HepG2 (cell line): Measurements from ENCODE around the gene EPHA4. TPM values are rescaled to one million over a fixed set of nuclear protein-coding genes. Genes with fewer than 3 reads are reported as not detected.

Experiments used
- ESRRA ChIP-seq: sonication (generic); formaldehyde crosslinking; IDR thresholded peaks from 2 replicates; pipeline ENCODE4 v1.5.1; 2020; ENCODE audit warnings: mild to moderate bottlenecking, low read depth, missing genetic modification reagents
- HMGXB3 ChIP-seq: sonication (generic); formaldehyde crosslinking; IDR thresholded peaks from 2 replicates; pipeline ENCODE4 v1.4.0; 2020; ENCODE audit warnings: missing genetic modification reagents, borderline replicate concordance
- HNF4G ChIP-seq, 2 experiments: sonication (generic) in 1 of 2; formaldehyde crosslinking in 1 of 2; IDR thresholded peaks; 2 replicates each; pipeline versions ENCODE4 v1.4.0 to v1.6.1; 2011 to 2020; ENCODE audit warnings: borderline replicate concordance in 2 of 2, low read depth in 2 of 2, mild to moderate bottlenecking in 2 of 2, low read length in 1 of 2, missing genetic modification reagents in 1 of 2, moderate library complexity in 1 of 2
- MED13 ChIP-seq: sonication (generic); formaldehyde crosslinking; IDR thresholded peaks from 2 replicates; pipeline ENCODE4 v1.5.0; 2020; ENCODE audit warnings: missing genetic modification reagents
- PPARG ChIP-seq: conservative IDR thresholded peaks from 2 replicates; pipeline ENCODE4 v1.6.1; 2016; ENCODE audit warnings: missing biosample characterization, missing genetic modification reagents
- ZNF549 ChIP-seq: sonication (generic); formaldehyde crosslinking; IDR thresholded peaks from 2 replicates; pipeline ENCODE4 v1.5.0; 2020; ENCODE audit warnings: missing genetic modification reagents
- polyA plus RNA-seq, 8 experiments: library from polyadenylated mRNA; depleted of rRNA in 3 of 8; stranded (reverse) in 7 of 8; unstranded in 1 of 8; fragments of >200 nt; fragmentation: Illumina TruSeq in 4 of 8; extraction: Trizol in 4 of 8; gene quantifications; 2 replicates each; pipeline versions ENCODE4 v1.2.1 to v1.2.3, GENCODE V29; 2011 to 2016; ENCODE audit warnings: low read depth in 4 of 8, missing spikeins in 1 of 8, mixed read lengths in 1 of 8; ENCODE audit not compliant: insufficient read depth in 1 of 8
- total RNA-seq, 5 experiments: library from RNA; depleted of rRNA; stranded (reverse); fragments of >200 nt; fragmentation: Illumina TruSeq; extraction: Trizol; gene quantifications; 2 replicates each; pipeline ENCODE4 v1.2.3, GENCODE V29; 2016; ENCODE audit warnings: low read depth in 1 of 5
- TF ChIP-seq, protein P1 (sequence below): IDR thresholded peaks from 2 replicates; pipeline ENCODE4 v1.6.1; 2016; ENCODE audit warnings: low read depth, missing genetic modification reagents, missing compliant biosample characterization

The EPHA4 gene
- total and polyA plus RNA-seq, 2 of the 13 experiments (the other 11 are each of a cell fraction or from before 2014, with no cell fraction given), result not detected

- TF ChIP-seq, protein P1, sequence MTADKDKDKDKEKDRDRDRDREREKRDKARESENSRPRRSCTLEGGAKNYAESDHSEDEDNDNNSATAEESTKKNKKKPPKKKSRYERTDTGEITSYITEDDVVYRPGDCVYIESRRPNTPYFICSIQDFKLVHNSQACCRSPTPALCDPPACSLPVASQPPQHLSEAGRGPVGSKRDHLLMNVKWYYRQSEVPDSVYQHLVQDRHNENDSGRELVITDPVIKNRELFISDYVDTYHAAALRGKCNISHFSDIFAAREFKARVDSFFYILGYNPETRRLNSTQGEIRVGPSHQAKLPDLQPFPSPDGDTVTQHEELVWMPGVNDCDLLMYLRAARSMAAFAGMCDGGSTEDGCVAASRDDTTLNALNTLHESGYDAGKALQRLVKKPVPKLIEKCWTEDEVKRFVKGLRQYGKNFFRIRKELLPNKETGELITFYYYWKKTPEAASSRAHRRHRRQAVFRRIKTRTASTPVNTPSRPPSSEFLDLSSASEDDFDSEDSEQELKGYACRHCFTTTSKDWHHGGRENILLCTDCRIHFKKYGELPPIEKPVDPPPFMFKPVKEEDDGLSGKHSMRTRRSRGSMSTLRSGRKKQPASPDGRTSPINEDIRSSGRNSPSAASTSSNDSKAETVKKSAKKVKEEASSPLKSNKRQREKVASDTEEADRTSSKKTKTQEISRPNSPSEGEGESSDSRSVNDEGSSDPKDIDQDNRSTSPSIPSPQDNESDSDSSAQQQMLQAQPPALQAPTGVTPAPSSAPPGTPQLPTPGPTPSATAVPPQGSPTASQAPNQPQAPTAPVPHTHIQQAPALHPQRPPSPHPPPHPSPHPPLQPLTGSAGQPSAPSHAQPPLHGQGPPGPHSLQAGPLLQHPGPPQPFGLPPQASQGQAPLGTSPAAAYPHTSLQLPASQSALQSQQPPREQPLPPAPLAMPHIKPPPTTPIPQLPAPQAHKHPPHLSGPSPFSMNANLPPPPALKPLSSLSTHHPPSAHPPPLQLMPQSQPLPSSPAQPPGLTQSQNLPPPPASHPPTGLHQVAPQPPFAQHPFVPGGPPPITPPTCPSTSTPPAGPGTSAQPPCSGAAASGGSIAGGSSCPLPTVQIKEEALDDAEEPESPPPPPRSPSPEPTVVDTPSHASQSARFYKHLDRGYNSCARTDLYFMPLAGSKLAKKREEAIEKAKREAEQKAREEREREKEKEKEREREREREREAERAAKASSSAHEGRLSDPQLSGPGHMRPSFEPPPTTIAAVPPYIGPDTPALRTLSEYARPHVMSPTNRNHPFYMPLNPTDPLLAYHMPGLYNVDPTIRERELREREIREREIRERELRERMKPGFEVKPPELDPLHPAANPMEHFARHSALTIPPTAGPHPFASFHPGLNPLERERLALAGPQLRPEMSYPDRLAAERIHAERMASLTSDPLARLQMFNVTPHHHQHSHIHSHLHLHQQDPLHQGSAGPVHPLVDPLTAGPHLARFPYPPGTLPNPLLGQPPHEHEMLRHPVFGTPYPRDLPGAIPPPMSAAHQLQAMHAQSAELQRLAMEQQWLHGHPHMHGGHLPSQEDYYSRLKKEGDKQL (CRISPR knock-in tag), result no peak
- TF ChIP-seq HNF4G (IDR thresholded peaks at IDR 0.05; ENCODE audit: borderline replicate concordance, low read depth, low read length) (no peak), HNF4G (CRISPR knock-in tag; IDR thresholded peaks at IDR 0.05; ENCODE audit: borderline replicate concordance, low read depth) (no peak), PPARG (no peak), ESRRA (no peak), MED13 (CRISPR knock-in tag) (no peak), ZNF549 (CRISPR knock-in tag) (no peak), HMGXB3 (no peak)
Measured at GRCh38 chr2:221385716-221386115, 186.4 kb downstream of the EPHA4 start (continued).
